HCT116 (cell line): ENCODE measurements around the gene CCDC92B. TPM values are rescaled to one million over a fixed set of nuclear protein-coding genes. Genes with fewer than 3 reads are reported as not detected.
A peak's percentile ranks its signal among the peaks of the same experiment; 100 is the strongest.

Experiments
- ATAC-seq: fragments of 200-7000 bp; cut with Tn5 transposase; 2 replicates; pipeline ENCODE4 v1.9.1; 2020; ENCODE audit warnings: mild to moderate bottlenecking, moderate library complexity
- Bru-seq: library from RNA; stranded (reverse); fragments of 400-500 nt; gene quantifications from one replicate; lab custom pipeline; 2021; lab: Mats Ljungman, UMichigan
- BruChase-seq, 2 experiments: library from RNA; stranded (reverse); fragments of 400-500 nt; gene quantifications; one replicate each; lab custom pipeline; 2021; lab: Mats Ljungman, UMichigan
- BruUV-seq: library from RNA; stranded (reverse); fragments of 400-500 nt; replicated peaks from 2 replicates; lab custom pipeline; 2021; lab: Mats Ljungman, UMichigan
- CTCF ChIA-PET: fragments of 300-600 bp; sonication (Branson Sonifier 250); formaldehyde crosslinking; loops from one replicate; lab custom pipeline; 2021; ENCODE audit warnings: antibody characterized with exemption; lab: Charles Lee
- POLR2A ChIA-PET: fragments of 300-600, 350-600 bp; sonication (Branson Sonifier 250); formaldehyde crosslinking; loops from one replicate; lab custom pipeline; 2021; ENCODE audit warnings: antibody characterized with exemption; lab: Charles Lee
- RAD21 ChIA-PET, 2 experiments: fragments of 300-600 bp; sonication (Branson Sonifier 250); formaldehyde crosslinking; loops; one replicate each; lab custom pipeline; 2023; ENCODE audit warnings: low total read pairs in 2 of 2; ENCODE audit not compliant: uncharacterized antibody in 2 of 2, unreplicated experiment in 2 of 2, low non-redundant PET in 1 of 2; lab: Charles Lee
- DNase-seq: peaks from one replicate; pipeline ENCODE4 v3.0.0-alpha.2; 2010; ENCODE audit warnings: low read depth, low spot score
- H2AFZ ChIP-seq: fragments of 200-600 bp; shearing (Covaris generic), sonication (generic); 2 replicates; pipeline ENCODE4 v1.6.1; 2017; ENCODE audit warnings: low read depth, mixed run types, mixed read lengths, antibody characterized with exemption, low read length; ENCODE audit not compliant: poor library complexity, severe bottlenecking
- H3K27ac ChIP-seq: 2 replicates; pipeline ENCODE4 v1.5.1; 2012; ENCODE audit warnings: low read depth, low read length
- H3K27me3 ChIP-seq: fragments of 200-600 bp; sonication (generic); 2 replicates; pipeline ENCODE4 v1.6.1; 2016; ENCODE audit warnings: mixed run types, low read length, mixed read lengths; ENCODE audit not compliant: insufficient read depth
- H3K36me3 ChIP-seq, 2 experiments: fragments of 200-500 bp in 1 of 2; fragments of 200-600 bp in 1 of 2; sonication (Bioruptor generic) in 1 of 2; sonication (generic) in 1 of 2; 2 replicates each; pipeline versions ENCODE4 v1.5.1 to v1.6.1; 2014 to 2016; ENCODE audit warnings: low read length in 2 of 2, inconsistent platforms in 1 of 2, mixed read lengths in 1 of 2, mixed run types in 1 of 2; ENCODE audit not compliant: insufficient read depth in 2 of 2, control insufficient read depth in 1 of 2
- H3K4me1 ChIP-seq, 2 experiments: fragments of 200-600 bp in 1 of 2; sonication (generic) in 1 of 2; 2 replicates each; pipeline versions ENCODE4 v1.5.1 to v1.6.1; 2012 to 2017; ENCODE audit warnings: low read length in 2 of 2, inconsistent platforms in 1 of 2, mild to moderate bottlenecking in 1 of 2, mixed read lengths in 1 of 2, mixed run types in 1 of 2, moderate library complexity in 1 of 2; ENCODE audit not compliant: insufficient read depth in 2 of 2, control insufficient read depth in 1 of 2
- H3K4me2 ChIP-seq: fragments of 200-600 bp; sonication (generic); 2 replicates; pipeline ENCODE4 v1.6.1; 2017; ENCODE audit warnings: mixed run types, low read length, mixed read lengths
- H3K4me3 ChIP-seq, 2 experiments: fragments of 200-600 bp in 1 of 2; sonication (generic) in 1 of 2; replicated peaks in 1 of 2; 2 replicates each; pipeline ENCODE4 v1.5.1; 2011 to 2016; ENCODE audit warnings: low read length in 2 of 2, control low read depth in 1 of 2, low read depth in 1 of 2, mild to moderate bottlenecking in 1 of 2, mixed read lengths in 1 of 2, mixed run types in 1 of 2
- H3K79me2 ChIP-seq: fragments of 200-600 bp; sonication (generic); 2 replicates; pipeline ENCODE4 v1.6.1; 2017; ENCODE audit warnings: mild to moderate bottlenecking, mixed run types, low read length, moderate library complexity, mixed read lengths; ENCODE audit not compliant: insufficient read depth
- H3K9ac ChIP-seq: fragments of 200-600 bp; sonication (generic); 2 replicates; pipeline ENCODE4 v1.6.1; 2016; ENCODE audit warnings: low read length, mixed read lengths
- H3K9me2 ChIP-seq: fragments of 200-600 bp; sonication (generic), shearing (Covaris generic); 2 replicates; pipeline ENCODE4 v1.6.1; 2017; ENCODE audit warnings: mixed run types, mild to moderate bottlenecking, moderate library complexity; ENCODE audit not compliant: insufficient read depth
- H3K9me3 ChIP-seq, 2 experiments: fragments of 200-500 bp in 1 of 2; fragments of 200-600 bp in 1 of 2; sonication (Bioruptor generic) in 1 of 2; sonication (generic) in 1 of 2; 2 replicates each; pipeline ENCODE4 v1.6.1; 2014 to 2017; ENCODE audit warnings: low read length in 2 of 2, mixed read lengths in 2 of 2, inconsistent platforms in 1 of 2, low read depth in 1 of 2, mild to moderate bottlenecking in 1 of 2, mixed run types in 1 of 2, moderate library complexity in 1 of 2; ENCODE audit not compliant: control insufficient read depth in 1 of 2, insufficient read depth in 1 of 2
- H4K20me1 ChIP-seq: fragments of 200-600 bp; sonication (generic), shearing (Covaris generic); 2 replicates; pipeline ENCODE4 v1.6.1; 2017; ENCODE audit warnings: mixed run types, mild to moderate bottlenecking, moderate library complexity; ENCODE audit not compliant: insufficient read depth
- CBX3 ChIP-seq: IDR thresholded peaks from 2 replicates; pipeline ENCODE4 v1.6.1; 2012; ENCODE audit warnings: low read depth
- EGR1 ChIP-seq: IDR thresholded peaks from 2 replicates; pipeline ENCODE4 v1.6.1; 2012; ENCODE audit warnings: low read depth
- EZH2 ChIP-seq: fragments of 200-600 bp; sonication (generic); IDR thresholded peaks from 2 replicates; pipeline ENCODE4 v1.6.1; 2017; ENCODE audit warnings: antibody characterized with exemption, mixed run types
- JUND ChIP-seq: IDR thresholded peaks from 2 replicates; pipeline ENCODE4 v1.6.1; 2012
- POLR2A ChIP-seq: IDR thresholded peaks from 2 replicates; pipeline ENCODE4 v1.7.0; 2011; ENCODE audit warnings: borderline replicate concordance; ENCODE audit not compliant: insufficient read depth, insufficient read length; ENCODE audit errors: extremely low read depth
- RAD21 ChIP-seq: IDR thresholded peaks from 2 replicates; pipeline ENCODE4 v1.6.1; 2012; ENCODE audit warnings: low read depth, mild to moderate bottlenecking
- SRF ChIP-seq: IDR thresholded peaks from 2 replicates; pipeline ENCODE4 v1.6.1; 2012; ENCODE audit warnings: low read depth
- TCF7L2 ChIP-seq: IDR thresholded peaks from 2 replicates; pipeline ENCODE4 v1.7.0; 2011; ENCODE audit warnings: borderline replicate concordance, inconsistent platforms; ENCODE audit not compliant: insufficient read depth, insufficient read length; ENCODE audit errors: extremely low read depth
- ZFX ChIP-seq: fragments of 450-650 bp; IDR thresholded peaks from 2 replicates; pipeline ENCODE4 v1.6.1; 2017
- ZNF274 ChIP-seq: fragments of 200-500 bp; sonication (Bioruptor generic); IDR thresholded peaks from 2 replicates; pipeline ENCODE4 v1.6.1; 2014; ENCODE audit warnings: mild to moderate bottlenecking, low read depth, low read length, inconsistent platforms
- intact Hi-C: fragments of 100-400 bp; cut with micrococcal nuclease; formaldehyde crosslinking; loops from 2 replicates; pipeline ENCODE4 v1.10.0; 2022
- long read RNA-seq: library from polyadenylated mRNA; unstranded; transcript quantifications from one replicate; pipeline ENCODE4 v2.0.0, GENCODE V29; 2021; ENCODE audit not compliant: unreplicated experiment
- polyA plus RNA-seq: library from polyadenylated mRNA; unstranded; fragments of >200 nt; gene quantifications from 2 replicates; pipeline ENCODE4 v1.2.1, GENCODE V29; 2012; ENCODE audit warnings: missing spikeins
- total RNA-seq: library from RNA; stranded (reverse); gene quantifications from one replicate; pipeline ENCODE4 v1.2.1, GENCODE V29; 2021; ENCODE audit not compliant: unreplicated experiment
- TF ChIP-seq, protein P1 (sequence below), 3 experiments: fragments of 200-600 bp in 1 of 3; sonication (generic) in 1 of 3; IDR thresholded peaks in 2 of 3; conservative IDR thresholded peaks in 1 of 3; 2 replicates each; pipeline ENCODE4 v1.5.1; 2012 to 2017; ENCODE audit warnings: low read depth in 2 of 3, low read length in 2 of 3, antibody characterized with exemption in 1 of 3, borderline replicate concordance in 1 of 3, control low read depth in 1 of 3, mild to moderate bottlenecking in 1 of 3, mixed read lengths in 1 of 3, mixed run types in 1 of 3, moderate library complexity in 1 of 3; ENCODE audit not compliant: insufficient read depth in 1 of 3

CCDC92B gene
- total RNA-seq (0.17 TPM), Bru-seq, nascent RNA (percentile 25 among the genes with signal in this experiment), BruChase-seq, experiment 1, labeled RNA remaining after a 6-hour chase (percentile 23 among the genes with signal in this experiment), BruChase-seq, experiment 2, labeled RNA remaining after a 2-hour chase (percentile 18 among the genes with signal in this experiment)
- polyA plus RNA-seq, result 0.02 and 0.10 TPM in 2 replicates
- long read RNA-seq, result 0 reads

DNA sequence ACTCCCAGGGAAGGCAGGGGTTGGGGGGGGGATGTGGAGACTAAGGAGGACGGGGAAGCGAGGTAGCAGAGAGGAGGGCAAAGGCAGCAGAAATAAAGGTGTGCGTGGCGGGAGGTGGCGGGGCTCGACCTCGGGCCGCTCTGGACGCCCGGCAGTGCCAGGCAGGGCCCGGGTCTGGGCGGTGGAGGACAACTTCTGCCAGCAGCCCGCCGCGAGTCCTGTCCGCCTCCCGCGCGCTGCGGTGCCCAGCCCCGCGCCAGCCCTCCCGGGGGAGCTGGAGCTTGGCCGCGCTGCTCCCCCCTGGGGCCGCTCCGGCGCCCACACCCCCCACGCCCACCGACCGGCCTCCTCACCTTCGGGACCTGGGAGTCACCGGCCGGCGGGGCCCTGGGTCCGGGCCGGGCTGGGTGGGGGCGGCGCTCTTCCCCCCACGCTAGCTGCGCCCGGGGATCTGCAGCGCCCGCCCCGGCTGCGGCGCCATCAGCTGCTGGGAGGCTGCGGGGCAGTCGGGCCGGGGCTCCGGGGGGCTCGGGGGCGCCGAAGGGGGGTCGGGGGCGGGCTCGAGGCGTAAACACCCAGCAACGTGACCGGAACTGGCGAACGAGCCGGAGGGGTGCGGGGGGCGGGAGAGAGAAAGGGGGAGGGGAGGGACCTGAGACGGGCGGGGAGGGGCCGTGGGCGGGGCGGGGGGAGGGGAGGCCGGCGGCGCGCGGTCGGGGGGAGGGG, at the start of gene CCDC92B:
Gene CCDC92B (minus strand): TSS at position 595 of the 726 bp plus-strand sequence. CDS start 14,507 bp downstream, outside the sequence.
- peaks cover 2 to 3% of the 10 kb centered on the region in 2 experiments; a peak in 1 of 4 replicates for H3K4me1 ChIP-seq
- no peak within 1 kb of the TSS for H2AFZ ChIP-seq
- RAD21 ChIA-PET, result interaction anchor here in 1 of 2 experiments (0.6 kb wide), 1 partner anchor 699 kb away, joined by 5 read pairs; no protein-coding TSS in a partner anchor
- intact Hi-C loops, result no loop called here
- H3K79me2 ChIP-seq, result no peaks in the 10 kb centered on the region
- TF ChIP-seq EGR1 (no peak), ZFX (no peak), JUND (no peak), SRF (no peak), POLR2A (no peak), TCF7L2 (no peak), CBX3 (no peak), RAD21 (no peak), ZNF274 (no peak), EZH2 (no peak)
- TF ChIP-seq, protein P1, sequence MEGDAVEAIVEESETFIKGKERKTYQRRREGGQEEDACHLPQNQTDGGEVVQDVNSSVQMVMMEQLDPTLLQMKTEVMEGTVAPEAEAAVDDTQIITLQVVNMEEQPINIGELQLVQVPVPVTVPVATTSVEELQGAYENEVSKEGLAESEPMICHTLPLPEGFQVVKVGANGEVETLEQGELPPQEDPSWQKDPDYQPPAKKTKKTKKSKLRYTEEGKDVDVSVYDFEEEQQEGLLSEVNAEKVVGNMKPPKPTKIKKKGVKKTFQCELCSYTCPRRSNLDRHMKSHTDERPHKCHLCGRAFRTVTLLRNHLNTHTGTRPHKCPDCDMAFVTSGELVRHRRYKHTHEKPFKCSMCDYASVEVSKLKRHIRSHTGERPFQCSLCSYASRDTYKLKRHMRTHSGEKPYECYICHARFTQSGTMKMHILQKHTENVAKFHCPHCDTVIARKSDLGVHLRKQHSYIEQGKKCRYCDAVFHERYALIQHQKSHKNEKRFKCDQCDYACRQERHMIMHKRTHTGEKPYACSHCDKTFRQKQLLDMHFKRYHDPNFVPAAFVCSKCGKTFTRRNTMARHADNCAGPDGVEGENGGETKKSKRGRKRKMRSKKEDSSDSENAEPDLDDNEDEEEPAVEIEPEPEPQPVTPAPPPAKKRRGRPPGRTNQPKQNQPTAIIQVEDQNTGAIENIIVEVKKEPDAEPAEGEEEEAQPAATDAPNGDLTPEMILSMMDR (IDR thresholded peaks at IDR 0.05 in 2 of 3, conservative IDR thresholded peaks at IDR 0.05 in 1 of 3; ENCODE audit: borderline replicate concordance in 1 of 3, insufficient read depth in 1 of 3, low read depth in 2 of 3, low read length in 2 of 3), result no peak
- H3K4me2 ChIP-seq, result peak within 1 kb of the TSS; percentile 47
- BruUV-seq, result no TSS peak
- no peak within 1 kb of the TSS for H3K27ac ChIP-seq
- CTCF ChIA-PET, result no interaction called here
- no peaks in the 10 kb centered on the region for H3K9me2 ChIP-seq
- H3K36me3 ChIP-seq, result no peaks in the 10 kb centered on the region
- POLR2A ChIA-PET, result no interaction called here
- H3K9ac ChIP-seq, result no peak within 1 kb of the TSS
- H3K27me3 ChIP-seq, result peaks cover 4% of the 10 kb centered on the region; the same call in 1 of the 2 replicates
- H4K20me1 ChIP-seq, result no peaks in the 10 kb centered on the region
- DNase-seq (no peak), ATAC-seq (peak; percentile 7; the same call in 1 of the 2 replicates)
- H3K9me3 ChIP-seq, result no peaks in the 10 kb centered on the region
- no peak within 1 kb of the TSS for H3K4me3 ChIP-seq
